ENCODE measurements around the gene MFSD6L.

Gene MFSD6L

GRCh38 chr17:8791910-8792270 is 7.3 kb downstream of the MFSD6L start:
- peak; percentile 24 for DNase-seq

GRCh38 chr17:8791248-8791909 is 7.8 kb downstream of the MFSD6L start:
- DNase-seq = no peak

- no peak for DNase-seq
Measured at GRCh38 chr17:8789743-8790142, 9.4 kb downstream of the MFSD6L start.

- DNase-seq = no peak
Measured at GRCh38 chr17:8788998-8789397, 10.2 kb downstream of the MFSD6L start.

GRCh38 chr17:8785547-8786413 is 13.4 kb downstream of the MFSD6L start:
- peak; percentile 4 for DNase-seq

GRCh38 chr17:8782176-8782575 is 17.0 kb downstream of the MFSD6L start:
- DNase-seq = no peak

- no peak for DNase-seq
Measured at GRCh38 chr17:8781776-8782175, 17.4 kb downstream of the MFSD6L start.

- DNase-seq = no peak
Measured at GRCh38 chr17:8776881-8777280, 22.3 kb downstream of the MFSD6L start.

- no peak for DNase-seq
Measured at GRCh38 chr17:8776248-8776647, 22.9 kb downstream of the MFSD6L start.

GRCh38 chr17:8766731-8767130 is 32.4 kb downstream of the MFSD6L start:
- DNase-seq = no peak

GRCh38 chr17:8762012-8762411 is 37.2 kb downstream of the MFSD6L start:
- no peak for DNase-seq

GRCh38 chr17:8758137-8758596 is 41.0 kb downstream of the MFSD6L start, which contains the start of gene SPDYE4:
SPDYE4 (minus strand) TSS chr17:8758546; CDS start chr17:8758382, 164 bp downstream.
- DNase-seq = no peak

GRCh38 chr17:8757189-8757588 is 42.0 kb downstream of the MFSD6L start:
- DNase-seq = no peak

GRCh38 chr17:8755590-8756255 is 43.4 kb downstream of the MFSD6L start:
- DNase-seq = no peak

- no peak for DNase-seq
Measured at GRCh38 chr17:8754890-8755289, 44.3 kb downstream of the MFSD6L start.

- no peak for DNase-seq
Measured at GRCh38 chr17:8753976-8754440, 45.2 kb downstream of the MFSD6L start.

GRCh38 chr17:8753136-8753975 is 45.8 kb downstream of the MFSD6L start:
- DNase-seq = no peak

- DNase-seq = no peak
Measured at GRCh38 chr17:8749616-8750015, 49.5 kb downstream of the MFSD6L start.

- DNase-seq = no peak
Measured at GRCh38 chr17:8747742-8748141, 51.4 kb downstream of the MFSD6L start.
